CD14-positive monocyte (primary cell): ENCODE data around the gene ISL1. TPM values are rescaled to one million over a fixed set of nuclear protein-coding genes. Genes with fewer than 3 reads are reported as not detected.

Source experiments
- DNase-seq, 3 donors: peaks; one replicate each; pipeline ENCODE4 v3.0.0-alpha.2; 2011 to 2022
- H2AFZ ChIP-seq: 2 replicates; pipeline ENCODE4 v1.6.0; 2012; ENCODE audit warnings: mild to moderate bottlenecking, low read depth, low read length, inconsistent platforms; ENCODE audit not compliant: insufficient read depth, poor library complexity, severe bottlenecking
- H3K27ac ChIP-seq, 2 donors: 1 replicate in 1 of 2; 2 replicates in 1 of 2; pipeline ENCODE4 v1.5.1; 2012 to 2013; ENCODE audit warnings: low read length in 2 of 2, control low read depth in 1 of 2, inconsistent platforms in 1 of 2, low read depth in 1 of 2, mild to moderate bottlenecking in 1 of 2
- H3K27me3 ChIP-seq, 2 donors: one replicate each; pipeline versions ENCODE4 v1.6.0 to v1.6.1; 2011 to 2013; ENCODE audit warnings: low read length in 2 of 2; ENCODE audit not compliant: control insufficient read depth in 2 of 2, insufficient read depth in 2 of 2
- H3K36me3 ChIP-seq, 2 donors: replicated peaks in 1 of 2; 1 replicate in 1 of 2; 2 replicates in 1 of 2; pipeline versions ENCODE4 v1.5.1 to v1.6.1; 2012 to 2013; ENCODE audit warnings: low read length in 2 of 2, control low read depth in 1 of 2, inconsistent platforms in 1 of 2, mild to moderate bottlenecking in 1 of 2; ENCODE audit not compliant: insufficient read depth in 2 of 2, control insufficient read depth in 1 of 2
- H3K4me1 ChIP-seq, 2 donors: 1 replicate in 1 of 2; 2 replicates in 1 of 2; pipeline versions ENCODE4 v1.5.1 to v1.6.1; 2012 to 2013; ENCODE audit warnings: low read length in 2 of 2, control low read depth in 1 of 2, inconsistent platforms in 1 of 2, mild to moderate bottlenecking in 1 of 2, moderate library complexity in 1 of 2; ENCODE audit not compliant: insufficient read depth in 2 of 2, control insufficient read depth in 1 of 2
- H3K4me2 ChIP-seq: replicated peaks from 2 replicates; pipeline ENCODE3; 2012; ENCODE audit warnings: low read length, moderate library complexity, mild to moderate bottlenecking; ENCODE audit not compliant: poor library complexity, severe bottlenecking; ENCODE audit errors: extremely low read depth
- H3K4me3 ChIP-seq, 3 experiments: fragments of 200-600 bp in 1 of 3; sonication (generic) in 1 of 3; replicated peaks in 1 of 3; 1 replicate in 2 of 3; 2 replicates in 1 of 3; pipeline ENCODE4 v1.5.1; 2011 to 2013; ENCODE audit warnings: low read length in 3 of 3, mild to moderate bottlenecking in 3 of 3, control low read depth in 2 of 3, low read depth in 2 of 3, inconsistent platforms in 1 of 3, moderate library complexity in 1 of 3
- H3K79me2 ChIP-seq: 2 replicates; pipeline ENCODE4 v1.6.0; 2012; ENCODE audit warnings: mild to moderate bottlenecking, control low read depth, inconsistent platforms, low read length, moderate library complexity; ENCODE audit not compliant: insufficient read depth
- H3K9ac ChIP-seq: 2 replicates; pipeline ENCODE4 v1.6.0; 2017; ENCODE audit warnings: low read length, mild to moderate bottlenecking; ENCODE audit not compliant: insufficient read depth, poor library complexity, severe bottlenecking
- H3K9me3 ChIP-seq, 2 donors: replicated peaks in 1 of 2; 1 replicate in 1 of 2; 2 replicates in 1 of 2; pipeline versions ENCODE4 v1.5.1 to v1.6.1; 2012 to 2013; ENCODE audit warnings: low read length in 2 of 2, control low read depth in 1 of 2; ENCODE audit not compliant: control insufficient read depth in 1 of 2, insufficient read depth in 1 of 2
- H4K20me1 ChIP-seq: 2 replicates; pipeline ENCODE4 v1.6.0; 2012; ENCODE audit warnings: mild to moderate bottlenecking, low read length, control low read depth, moderate library complexity; ENCODE audit not compliant: insufficient read depth
- H3K27ac Mint-ChIP-seq, 7 donors: one replicate each; pipeline ENCODE4 v1.8.0; 2020; ENCODE audit warnings: mild to moderate bottlenecking in 7 of 7, mixed read lengths in 7 of 7, moderate library complexity in 6 of 7, inconsistent platforms in 2 of 7
- H3K27me3 Mint-ChIP-seq, 3 donors: one replicate each; pipeline ENCODE4 v1.8.0; 2021 to 2022; ENCODE audit warnings: low read depth in 3 of 3, mild to moderate bottlenecking in 3 of 3, mixed read lengths in 3 of 3, moderate library complexity in 3 of 3, inconsistent platforms in 1 of 3
- H3K36me3 Mint-ChIP-seq, 2 donors: one replicate each; pipeline ENCODE4 v1.8.0; 2020; ENCODE audit warnings: mixed read lengths in 2 of 2, inconsistent platforms in 1 of 2, mild to moderate bottlenecking in 1 of 2
- H3K4me1 Mint-ChIP-seq: one replicate; pipeline ENCODE4 v1.8.0; 2020; ENCODE audit warnings: mild to moderate bottlenecking, mixed read lengths
- H3K4me3 Mint-ChIP-seq, 2 donors: one replicate each; pipeline ENCODE4 v1.8.0; 2020; ENCODE audit warnings: mild to moderate bottlenecking in 2 of 2, mixed read lengths in 2 of 2, moderate library complexity in 1 of 2
- H3K9me3 Mint-ChIP-seq, 7 donors: one replicate each; pipeline ENCODE4 v1.8.0; 2020 to 2022; ENCODE audit warnings: mixed read lengths in 7 of 7, mild to moderate bottlenecking in 6 of 7, moderate library complexity in 6 of 7, inconsistent platforms in 2 of 7
- CTCF ChIP-seq: fragments of 200-600 bp; IDR thresholded peaks from one replicate; pipeline ENCODE4 v1.8.0; 2022; ENCODE audit warnings: antibody characterized with exemption, mild to moderate bottlenecking
- WGBS: methylation state at CpG from one replicate; pipeline ENCODE4 v1.1.5; 2013; ENCODE audit warnings: missing lambda C conversion rate; ENCODE audit not compliant: insufficient coverage; 5-methylcytosine and 5-hydroxymethylcytosine counted together
- intact Hi-C, 2 donors: fragments of 100-400 bp; cut with micrococcal nuclease; formaldehyde crosslinking; loops; one replicate each; pipeline versions ENCODE4 v1.15.0 to v1.15.1; 2023
- polyA plus RNA-seq, 3 donors: library from polyadenylated mRNA; depleted of rRNA in 1 of 3; unstranded in 2 of 3; stranded (reverse) in 1 of 3; fragments of 300-500 nt in 2 of 3; fragments of >200 nt in 1 of 3; fragmentation: Illumina TruSeq in 2 of 3; gene quantifications; 1 replicate in 2 of 3; 2 replicates in 1 of 3; pipeline ENCODE4 v1.2.3, GENCODE V29; 2012 to 2021

The ISL1 gene
- polyA plus RNA-seq, 3 donors = not detected

DNA sequence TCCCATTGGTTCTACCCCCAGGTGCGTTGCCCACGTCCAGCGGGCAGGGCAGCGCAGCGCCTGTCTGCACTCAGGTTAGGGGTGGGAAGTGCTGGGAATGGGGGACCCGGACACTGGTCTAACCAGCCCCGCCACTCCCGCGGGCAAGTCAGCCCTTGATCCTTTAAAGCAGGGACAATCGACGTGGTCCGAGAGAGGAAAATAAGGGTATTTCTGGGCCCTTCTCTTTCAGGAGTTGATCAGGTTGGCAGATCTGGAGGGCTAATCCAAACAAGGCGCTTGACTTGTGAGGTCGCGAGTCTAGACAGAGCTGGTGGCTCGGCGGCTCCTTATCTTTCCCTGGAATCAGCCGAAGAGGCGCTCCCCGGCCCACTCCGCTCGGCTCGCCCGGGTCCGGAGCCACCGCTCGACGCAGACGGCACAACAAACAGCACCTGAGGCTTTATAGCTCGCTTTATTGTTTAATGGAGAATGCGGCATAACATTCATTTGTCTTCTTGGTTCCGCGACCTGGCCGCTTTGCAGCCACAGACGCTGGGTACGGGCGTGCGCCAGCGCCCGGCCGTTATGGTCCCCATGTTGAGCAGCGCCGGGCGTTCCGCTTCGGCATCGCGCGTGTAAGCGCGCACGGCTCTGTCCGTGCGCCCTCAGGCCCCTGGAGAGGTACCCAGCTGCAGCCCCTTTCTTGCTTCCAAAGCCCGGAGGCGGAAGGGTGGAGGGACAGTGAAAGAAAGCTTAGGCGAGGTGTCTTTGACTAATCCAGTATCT is 15.8 kb downstream of the ISL1 start:
- Mint-ChIP-seq H3K4me1 (no peaks in the 10 kb centered on the region), H3K4me3 (peak overlapping the region in 1 of 2 donors; percentile 77), H3K27me3 (peaks cover 41 to 59% (median 48%) of the 10 kb centered on the region in 3 donors), H3K36me3 (no peaks in the 10 kb centered on the region), H3K9me3 (peaks cover 0 to 29% (median 17%) of the 10 kb centered on the region in 7 donors), H3K27ac (no peak overlapping the region)
- no peaks in the 10 kb centered on the region for H4K20me1 ChIP-seq
- TF ChIP-seq CTCF = no peak
- no peak overlapping the region for H2AFZ ChIP-seq
- H3K4me1 ChIP-seq = no peaks in the 10 kb centered on the region
- no peak overlapping the region for H3K4me2 ChIP-seq
- H3K27ac ChIP-seq = no peak overlapping the region
- H3K9ac ChIP-seq = no peak overlapping the region
- no peaks in the 10 kb centered on the region for H3K79me2 ChIP-seq
- WGBS = 3% methylated on average over 53 of the region's 57 CpGs
- intact Hi-C loops = no loop called here
- H3K27me3 ChIP-seq = peaks cover 44 to 63% of the 10 kb centered on the region in 2 donors
- no peak for DNase-seq
- no peak overlapping the region for H3K4me3 ChIP-seq
- H3K9me3 ChIP-seq = peaks cover 3 to 27% of the 10 kb centered on the region in 2 donors
- no peaks in the 10 kb centered on the region for H3K36me3 ChIP-seq

DNA sequence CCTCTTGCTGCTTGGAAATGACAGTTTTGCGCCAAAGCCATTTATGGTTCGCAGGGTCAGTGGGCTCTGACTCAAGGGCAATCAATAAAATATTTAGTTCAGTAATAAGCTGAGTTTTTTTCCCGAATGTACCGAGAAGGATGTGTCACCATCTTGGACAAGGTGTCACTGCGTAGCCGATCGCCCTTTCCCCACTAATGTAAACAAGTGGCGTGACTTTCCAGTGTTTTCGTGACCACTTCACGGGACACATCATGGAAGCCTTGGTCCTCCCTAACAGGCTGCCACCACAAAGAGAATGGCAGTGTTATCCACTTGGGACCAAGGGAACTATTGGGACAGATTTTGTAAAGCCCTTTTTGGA is 16.4 kb downstream of the ISL1 start:
- Mint-ChIP-seq H3K36me3 (no peaks in the 10 kb centered on the region), H3K4me3 (peak overlapping the region in 1 of 2 donors; percentile 77), H3K27me3 (peaks cover 41 to 57% (median 47%) of the 10 kb centered on the region in 3 donors), H3K9me3 (peaks cover 0 to 29% (median 17%) of the 10 kb centered on the region in 7 donors), H3K27ac (no peak overlapping the region), H3K4me1 (no peaks in the 10 kb centered on the region)
- H2AFZ ChIP-seq = no peak overlapping the region
- peaks cover 44 to 60% of the 10 kb centered on the region in 2 donors for H3K27me3 ChIP-seq
- H3K27ac ChIP-seq = no peak overlapping the region
- no peaks in the 10 kb centered on the region for H3K4me1 ChIP-seq
- no peak for DNase-seq
- 6% methylated on average over 9 of the region's 10 CpGs for WGBS
- no peak overlapping the region for H3K4me3 ChIP-seq
- no peaks in the 10 kb centered on the region for H3K36me3 ChIP-seq
- no peak for TF ChIP-seq CTCF
- intact Hi-C loops = no loop called here
- no peak overlapping the region for H3K9ac ChIP-seq
- H3K9me3 ChIP-seq = peaks cover 3 to 27% of the 10 kb centered on the region in 2 donors
- H3K4me2 ChIP-seq = no peak overlapping the region
- no peaks in the 10 kb centered on the region for H3K79me2 ChIP-seq
- H4K20me1 ChIP-seq = no peaks in the 10 kb centered on the region
